NT2/D1 (cell line): ENCODE results near the gene APBA1.

Experiments
- DNase-seq: peaks from one replicate; pipeline ENCODE4 v3.0.0-alpha.2; 2011; ENCODE audit warnings: low read depth, low spot score
- H3K27me3 ChIP-seq: 2 replicates; pipeline ENCODE4 v1.6.0; 2011; ENCODE audit warnings: mild to moderate bottlenecking; ENCODE audit not compliant: insufficient read length, insufficient read depth
- H3K36me3 ChIP-seq: 2 replicates; pipeline ENCODE4 v1.6.1; 2011; ENCODE audit warnings: mild to moderate bottlenecking, low read length, mixed read lengths; ENCODE audit not compliant: insufficient read depth, insufficient read length
- H3K4me1 ChIP-seq: 2 replicates; pipeline ENCODE4 v1.5.1; 2011; ENCODE audit not compliant: insufficient read depth, insufficient read length
- H3K4me3 ChIP-seq: 2 replicates; pipeline ENCODE4 v1.5.1; 2011; ENCODE audit warnings: low read depth; ENCODE audit not compliant: insufficient read length
- H3K9ac ChIP-seq: 2 replicates; pipeline ENCODE4 v1.6.0; 2011; ENCODE audit warnings: low read depth; ENCODE audit not compliant: insufficient read length
- H3K9me3 ChIP-seq: 2 replicates; pipeline ENCODE4 v1.5.1; 2011; ENCODE audit warnings: mild to moderate bottlenecking, low read length; ENCODE audit not compliant: insufficient read depth
- SUZ12 ChIP-seq: IDR thresholded peaks from 2 replicates; pipeline ENCODE4 v1.6.1; 2011; ENCODE audit not compliant: insufficient read length, insufficient read depth; ENCODE audit errors: extremely low read depth
- YY1 ChIP-seq: IDR thresholded peaks from 2 replicates; pipeline ENCODE4 v1.6.1; 2011; ENCODE audit not compliant: insufficient read length, insufficient read depth
- ZNF274 ChIP-seq: IDR thresholded peaks from 2 replicates; pipeline ENCODE4 v1.6.1; 2011; ENCODE audit warnings: mild to moderate bottlenecking, low read depth, low read length

Gene APBA1

DNA sequence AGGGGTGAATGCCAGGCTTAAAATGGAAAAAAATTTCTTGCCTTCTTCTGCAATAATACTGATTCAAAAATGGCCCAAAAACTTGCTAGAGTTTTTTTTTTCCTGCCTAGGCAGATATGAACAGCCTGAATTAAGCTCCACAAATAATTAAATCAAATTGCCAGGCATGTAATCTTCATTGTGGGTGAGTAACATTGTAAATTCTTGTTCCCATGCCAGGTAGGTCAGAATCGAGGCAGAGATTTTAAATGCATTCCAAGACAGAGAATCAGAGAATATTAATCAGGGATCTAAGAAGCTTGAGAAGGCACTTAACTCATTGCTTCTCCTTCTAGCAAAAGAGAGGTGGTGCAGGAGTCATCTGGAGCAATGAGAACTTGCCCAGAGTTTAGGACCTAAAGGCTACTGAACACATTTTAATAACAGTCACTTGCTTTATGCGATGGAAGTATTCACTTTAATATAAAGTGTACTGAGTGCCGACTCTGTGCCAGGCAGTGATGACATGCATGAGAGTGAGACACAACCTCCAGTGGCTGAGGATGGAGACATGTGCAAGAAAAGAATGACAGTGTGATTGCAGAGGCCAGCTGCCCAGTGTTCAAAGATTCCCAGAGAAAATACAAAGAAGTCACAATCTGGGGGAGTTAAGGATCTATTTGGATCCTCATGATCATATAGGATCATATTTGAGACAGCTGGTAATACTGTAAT lies 102.3 kb downstream of the APBA1 start:
- no peak for TF ChIP-seq SUZ12
- TF ChIP-seq ZNF274 = no peak
- no peak for TF ChIP-seq YY1
- H3K9ac ChIP-seq = no peak overlapping the region
- no peak overlapping the region for H3K4me3 ChIP-seq
- H3K27me3 ChIP-seq = no peaks in the 10 kb centered on the region
- no peaks in the 10 kb centered on the region for H3K4me1 ChIP-seq
- H3K36me3 ChIP-seq = no peaks in the 10 kb centered on the region
- no peaks in the 10 kb centered on the region for H3K9me3 ChIP-seq
- no peak for DNase-seq

DNA sequence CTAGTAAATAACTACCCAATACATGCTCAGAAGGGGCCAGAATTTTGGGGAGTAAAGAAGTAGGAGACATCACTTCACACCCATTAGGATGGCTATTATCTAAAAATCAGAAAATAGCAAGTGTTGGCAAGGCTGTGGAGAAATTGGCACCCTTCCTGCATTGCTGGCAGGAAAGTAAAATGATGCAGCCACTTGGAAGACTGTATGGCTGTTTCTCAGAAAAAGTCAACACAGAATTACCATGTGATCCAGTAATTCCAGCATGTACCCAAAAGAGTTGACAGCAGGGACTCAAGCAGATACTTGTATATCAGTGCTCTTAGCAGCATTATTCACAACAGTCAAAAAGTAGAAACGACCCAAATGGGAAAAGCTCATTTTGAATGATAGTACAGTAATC lies 107.6 kb downstream of the APBA1 start:
- Histone ChIP-seq H3K9me3 (no peaks in the 10 kb centered on the region), H3K9ac (no peak overlapping the region), H3K4me3 (no peak overlapping the region), H3K36me3 (no peaks in the 10 kb centered on the region), H3K4me1 (no peaks in the 10 kb centered on the region), H3K27me3 (no peaks in the 10 kb centered on the region)
- TF ChIP-seq YY1 (no peak), SUZ12 (no peak), ZNF274 (no peak)
- DNase-seq = no peak

DNA sequence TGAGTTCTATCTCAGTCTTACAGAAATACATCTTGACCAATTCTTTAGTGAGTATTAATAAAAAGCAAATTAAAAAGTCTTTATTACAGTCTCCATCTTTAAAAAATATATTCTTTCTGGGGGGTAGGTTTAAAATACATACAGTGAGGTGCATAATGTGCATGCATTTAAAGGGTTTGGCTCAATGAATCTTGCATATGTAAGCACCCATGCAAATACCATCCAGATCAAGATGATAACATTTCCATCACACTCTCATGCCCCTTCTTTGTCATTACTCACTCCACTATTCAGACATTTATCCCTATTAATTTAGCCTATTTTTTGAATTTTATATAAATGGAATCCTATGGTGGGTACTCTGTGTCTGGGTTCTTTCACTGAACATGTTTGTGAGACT lies 113.0 kb downstream of the APBA1 start:
- H3K4me3 ChIP-seq = no peak overlapping the region
- H3K9ac ChIP-seq = no peak overlapping the region
- no peaks in the 10 kb centered on the region for H3K36me3 ChIP-seq
- H3K27me3 ChIP-seq = no peaks in the 10 kb centered on the region
- no peak for DNase-seq
- TF ChIP-seq ZNF274 = no peak
- no peak for TF ChIP-seq SUZ12
- TF ChIP-seq YY1 = no peak
- no peaks in the 10 kb centered on the region for H3K9me3 ChIP-seq
- H3K4me1 ChIP-seq = no peaks in the 10 kb centered on the region

DNA sequence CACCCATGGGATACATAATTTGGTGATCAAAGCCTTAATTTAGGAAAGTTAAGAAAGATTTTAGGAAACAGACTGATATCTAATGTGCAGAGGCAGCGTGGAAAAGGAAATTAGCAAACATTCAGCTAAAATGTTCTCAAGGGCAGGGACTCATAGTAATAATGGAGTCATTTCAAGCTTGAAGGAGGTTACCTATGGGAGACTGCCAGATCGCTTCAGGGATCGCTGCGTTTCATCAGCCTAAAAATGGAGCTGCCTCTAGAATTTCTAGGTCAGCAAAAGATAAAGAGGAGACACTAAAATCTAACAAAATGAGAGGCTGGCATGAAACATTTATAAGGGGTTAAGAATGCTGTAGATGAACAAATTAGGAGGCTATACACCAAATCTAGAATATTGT lies 115.5 kb downstream of the APBA1 start:
- Histone ChIP-seq H3K9ac (no peak overlapping the region), H3K4me1 (no peaks in the 10 kb centered on the region), H3K27me3 (no peaks in the 10 kb centered on the region), H3K36me3 (no peaks in the 10 kb centered on the region), H3K9me3 (no peaks in the 10 kb centered on the region), H3K4me3 (no peak overlapping the region)
- no peak for DNase-seq
- TF ChIP-seq SUZ12 = no peak
- TF ChIP-seq YY1 = no peak
- no peak for TF ChIP-seq ZNF274

DNA sequence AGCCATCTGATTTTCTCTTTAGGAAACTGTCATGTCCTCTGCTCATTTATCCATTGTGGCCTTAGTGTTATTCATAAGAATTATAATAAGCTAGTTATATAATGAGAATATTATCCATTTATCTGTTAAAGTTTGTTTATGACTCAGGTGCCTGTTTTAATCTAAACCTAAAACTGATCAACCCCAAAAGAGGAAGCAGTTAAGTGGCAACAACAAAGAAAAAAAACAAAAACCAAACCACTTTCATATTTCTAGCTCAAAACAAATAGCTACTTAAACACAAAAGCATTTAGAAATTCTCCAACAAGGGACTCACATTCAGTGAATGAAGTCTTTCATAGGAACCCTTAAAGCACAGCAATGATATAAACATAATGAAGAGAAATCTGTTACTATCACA lies 116.4 kb downstream of the APBA1 start:
- H3K36me3 ChIP-seq = no peaks in the 10 kb centered on the region
- no peak overlapping the region for H3K4me3 ChIP-seq
- H3K9me3 ChIP-seq = no peaks in the 10 kb centered on the region
- TF ChIP-seq ZNF274 (no peak), SUZ12 (no peak), YY1 (no peak)
- no peaks in the 10 kb centered on the region for H3K27me3 ChIP-seq
- no peaks in the 10 kb centered on the region for H3K4me1 ChIP-seq
- H3K9ac ChIP-seq = no peak overlapping the region
- no peak for DNase-seq

DNA sequence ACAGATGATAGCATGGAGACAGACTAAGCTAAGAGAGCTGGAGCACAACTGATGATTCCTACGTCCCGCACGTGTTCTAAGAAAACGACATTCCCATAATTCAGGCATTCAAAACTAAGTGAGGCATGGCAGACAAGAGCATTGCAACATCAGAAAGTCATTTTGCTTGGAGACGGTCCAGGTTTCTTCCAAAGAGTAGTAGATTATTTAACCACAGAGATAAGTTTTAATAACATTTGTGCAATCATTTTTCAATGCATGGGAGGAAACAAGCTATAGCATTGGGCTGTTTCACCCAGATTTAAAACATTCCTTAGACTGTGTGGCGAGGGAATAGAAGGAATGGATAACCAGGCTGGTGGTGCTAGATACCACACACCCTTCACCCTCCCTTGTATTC lies 117.2 kb downstream of the APBA1 start:
- no peaks in the 10 kb centered on the region for H3K36me3 ChIP-seq
- H3K9ac ChIP-seq = no peak overlapping the region
- no peaks in the 10 kb centered on the region for H3K27me3 ChIP-seq
- no peaks in the 10 kb centered on the region for H3K9me3 ChIP-seq
- no peaks in the 10 kb centered on the region for H3K4me1 ChIP-seq
- DNase-seq = no peak
- TF ChIP-seq YY1 (no peak), ZNF274 (no peak), SUZ12 (no peak)
- H3K4me3 ChIP-seq = no peak overlapping the region

DNA sequence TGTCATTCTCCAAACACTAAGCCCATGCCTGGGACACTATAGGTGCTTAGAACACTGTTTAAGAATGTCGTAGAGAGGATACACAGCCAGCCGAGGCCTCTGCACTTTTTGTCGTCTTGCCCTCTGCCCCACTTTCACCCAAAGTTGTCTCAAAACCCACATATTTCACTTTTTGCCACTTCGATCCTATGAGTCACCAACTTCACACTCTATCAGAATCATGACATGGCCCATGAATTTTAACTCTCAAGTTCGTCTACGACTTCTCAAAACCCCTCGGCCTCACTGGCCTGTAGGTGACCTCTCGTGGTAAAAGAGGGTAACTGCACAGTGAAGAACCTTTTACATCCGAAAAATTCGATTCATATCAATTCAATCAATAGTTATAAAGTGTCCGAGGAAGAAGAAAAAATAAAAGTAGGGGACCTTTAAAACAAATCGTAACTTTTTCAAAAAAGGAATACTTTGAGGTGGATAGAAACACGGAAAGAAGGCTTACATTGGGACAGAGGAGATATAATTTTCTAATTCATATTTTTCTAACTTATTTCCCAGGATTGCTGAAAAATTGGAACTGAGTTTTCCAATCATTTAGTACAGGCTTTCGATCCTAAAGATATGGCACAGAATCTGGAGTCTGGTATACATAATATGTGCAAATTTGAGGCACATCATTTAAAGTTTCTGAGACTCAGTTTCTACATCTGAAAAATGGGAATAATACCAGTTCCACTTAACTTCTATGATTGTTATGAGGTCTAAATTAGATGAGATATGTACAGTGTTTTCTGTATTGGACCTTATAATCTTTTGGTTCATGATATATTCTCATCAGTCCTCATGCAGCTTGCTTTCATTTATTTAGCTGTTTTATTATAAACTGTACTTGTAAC lies 122.6 kb downstream of the APBA1 start:
- no peak for TF ChIP-seq YY1
- TF ChIP-seq ZNF274 = no peak
- no peak for TF ChIP-seq SUZ12
- Histone ChIP-seq H3K36me3 (no peaks in the 10 kb centered on the region), H3K9ac (no peak overlapping the region), H3K9me3 (no peaks in the 10 kb centered on the region), H3K27me3 (no peaks in the 10 kb centered on the region), H3K4me3 (no peak overlapping the region), H3K4me1 (no peaks in the 10 kb centered on the region)
- DNase-seq = peak; percentile 36
